ENCODE measurements around the gene KDM4C. TPM values are rescaled to one million over a fixed set of nuclear protein-coding genes. Genes with fewer than 3 reads are reported as not detected.
A peak's percentile ranks its signal among the peaks of the same experiment; 100 is the strongest.
"Not testable (repeated sequence)": the region's sequence is repeated elsewhere in the genome, so short reads cannot be mapped to it uniquely, and the experiment has no call there.

Gene KDM4C
- total RNA-seq, 1 experiment from 2014 or later = 11.9 TPM

DNA sequence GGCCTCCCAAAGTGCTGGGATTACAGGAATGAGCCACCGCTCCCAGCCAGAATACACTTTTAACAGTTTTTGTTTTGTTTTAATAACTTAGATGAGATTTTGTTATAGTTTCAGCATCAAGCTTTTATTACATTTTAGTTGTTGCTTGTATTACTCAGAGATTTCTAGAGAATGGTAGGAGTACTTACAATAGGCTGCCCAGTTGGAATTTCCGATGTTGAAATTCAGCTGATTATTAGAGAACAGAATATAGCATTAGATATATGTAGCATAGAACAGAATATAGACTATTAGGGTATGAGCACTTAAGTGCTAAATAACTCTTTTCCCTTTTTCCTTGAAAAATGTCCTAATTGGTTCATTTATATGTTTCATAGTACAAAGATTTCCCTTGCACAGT lies 6.2 kb downstream of the KDM4C start:
- DNase-seq (ENCODE audit: low spot score) = no peak

DNA sequence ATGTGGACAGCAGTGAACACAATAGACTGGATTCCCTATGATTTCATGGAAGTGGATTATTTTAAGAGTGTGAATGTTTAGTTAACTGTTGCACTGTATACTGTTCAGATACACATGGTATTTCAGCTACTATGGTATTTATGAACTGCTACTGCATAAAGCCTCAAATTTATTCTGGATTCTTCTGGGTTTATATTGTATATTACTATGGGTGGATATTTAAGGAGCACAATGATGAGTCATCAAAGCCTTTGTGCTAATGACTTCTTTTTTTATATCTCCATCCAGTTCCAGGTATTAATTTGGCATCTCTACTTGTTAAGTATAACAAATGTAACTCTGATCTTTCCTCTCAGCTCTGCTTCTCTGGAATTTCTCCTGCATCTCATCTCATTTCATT lies 6.8 kb downstream of the KDM4C start:
- no peak for DNase-seq (ENCODE audit: low spot score)

DNA sequence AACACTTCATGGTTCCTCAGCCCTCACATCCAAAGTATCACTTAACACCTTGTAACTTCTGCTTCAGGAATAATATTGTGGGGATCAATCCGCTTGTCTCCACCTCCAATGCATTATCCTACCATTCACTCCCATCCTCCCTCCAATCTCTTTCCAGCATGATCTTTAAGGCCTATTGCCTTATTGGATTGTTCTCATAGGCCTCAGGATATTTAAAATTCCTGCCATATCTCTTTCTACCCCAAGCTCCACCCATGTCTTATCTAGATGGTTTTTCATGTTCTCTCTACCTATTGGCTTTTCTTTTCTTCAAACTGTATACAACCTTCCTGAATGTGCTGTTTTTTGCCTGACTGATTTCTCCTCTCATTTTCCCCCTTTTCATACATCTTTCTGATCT lies 7.2 kb downstream of the KDM4C start:
- DNase-seq (ENCODE audit: low spot score) = no peak

DNA sequence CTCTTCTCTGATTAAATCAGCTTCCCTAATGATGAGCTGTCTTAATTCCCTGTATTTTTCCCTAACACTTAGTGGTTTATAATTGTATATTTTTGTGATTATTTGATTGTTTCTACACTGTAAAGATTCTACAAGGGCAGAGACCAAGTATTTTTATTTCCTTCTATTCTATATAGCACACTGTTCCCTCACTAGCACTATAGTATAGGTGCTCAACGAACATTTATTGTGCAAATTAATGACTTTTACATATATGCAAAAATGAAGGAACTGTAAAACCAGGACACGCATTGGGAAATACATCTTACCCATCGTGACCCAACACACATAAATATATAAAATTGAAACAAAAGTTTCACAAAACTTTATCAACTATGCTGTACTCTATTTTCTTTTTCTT lies 7.6 kb downstream of the KDM4C start:
- DNase-seq (ENCODE audit: low spot score) = no peak

DNA sequence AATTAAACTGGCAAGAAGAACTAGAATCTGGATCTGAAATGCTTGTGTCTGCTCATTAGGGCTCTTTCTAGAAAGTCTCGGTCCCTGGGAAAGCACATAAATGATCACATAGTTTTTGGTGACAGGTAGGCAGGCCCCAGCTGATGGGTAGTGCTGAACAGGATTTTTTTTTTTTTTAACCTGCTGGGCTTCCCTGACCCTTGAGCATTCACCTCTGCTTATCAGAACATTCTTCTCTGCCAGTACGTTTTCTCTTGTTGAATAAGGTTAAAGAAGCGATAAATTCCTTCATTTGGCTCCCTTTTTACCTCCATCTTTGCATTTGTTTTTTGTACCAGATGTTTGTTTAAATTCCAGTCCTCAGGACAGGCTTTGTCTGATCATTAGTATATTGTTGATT lies 8.8 kb downstream of the KDM4C start:
- no peak for DNase-seq (ENCODE audit: low spot score)

DNA sequence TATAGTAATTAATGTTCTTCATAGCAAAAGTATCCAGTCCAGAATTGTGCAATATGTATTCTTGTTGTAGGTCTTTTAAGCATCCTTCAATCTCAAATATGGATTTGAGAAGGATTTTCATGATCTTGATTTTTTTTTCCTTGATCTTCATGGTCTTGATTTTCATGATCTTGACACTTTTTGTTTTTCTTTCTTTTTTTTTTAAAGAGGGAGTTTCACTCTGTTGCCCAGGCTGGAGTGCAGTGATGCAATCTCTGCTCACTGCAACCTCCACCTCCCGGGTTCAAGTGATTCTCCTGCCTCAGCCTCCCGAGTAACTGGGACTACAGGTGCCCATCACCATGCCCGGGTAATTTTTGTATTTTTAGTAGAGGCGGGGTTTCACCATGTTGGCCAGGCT lies 10.8 kb downstream of the KDM4C start:
- not testable (repeated sequence) for DNase-seq (ENCODE audit: low spot score)

DNA sequence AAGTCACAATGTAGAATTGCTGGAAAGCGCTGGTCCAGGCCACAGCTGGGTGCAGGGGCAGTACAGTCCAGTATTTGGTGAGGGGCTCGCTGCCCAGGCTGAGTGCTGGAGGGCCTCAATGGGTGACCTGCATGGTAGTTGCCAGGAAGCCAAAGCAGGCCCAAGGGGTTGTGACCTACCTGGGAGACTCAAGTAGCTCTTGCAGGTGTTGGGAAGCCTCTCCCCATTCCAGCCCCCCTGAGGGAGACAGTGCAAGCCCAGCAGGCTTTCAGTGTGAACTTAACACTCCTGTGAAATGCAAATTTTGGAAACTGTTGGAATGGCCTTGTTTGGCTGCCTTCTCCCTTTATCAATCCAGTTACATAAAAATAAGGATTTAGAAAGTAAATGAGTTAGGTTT lies 13.9 kb downstream of the KDM4C start:
- no peak for DNase-seq (ENCODE audit: low spot score)

DNA sequence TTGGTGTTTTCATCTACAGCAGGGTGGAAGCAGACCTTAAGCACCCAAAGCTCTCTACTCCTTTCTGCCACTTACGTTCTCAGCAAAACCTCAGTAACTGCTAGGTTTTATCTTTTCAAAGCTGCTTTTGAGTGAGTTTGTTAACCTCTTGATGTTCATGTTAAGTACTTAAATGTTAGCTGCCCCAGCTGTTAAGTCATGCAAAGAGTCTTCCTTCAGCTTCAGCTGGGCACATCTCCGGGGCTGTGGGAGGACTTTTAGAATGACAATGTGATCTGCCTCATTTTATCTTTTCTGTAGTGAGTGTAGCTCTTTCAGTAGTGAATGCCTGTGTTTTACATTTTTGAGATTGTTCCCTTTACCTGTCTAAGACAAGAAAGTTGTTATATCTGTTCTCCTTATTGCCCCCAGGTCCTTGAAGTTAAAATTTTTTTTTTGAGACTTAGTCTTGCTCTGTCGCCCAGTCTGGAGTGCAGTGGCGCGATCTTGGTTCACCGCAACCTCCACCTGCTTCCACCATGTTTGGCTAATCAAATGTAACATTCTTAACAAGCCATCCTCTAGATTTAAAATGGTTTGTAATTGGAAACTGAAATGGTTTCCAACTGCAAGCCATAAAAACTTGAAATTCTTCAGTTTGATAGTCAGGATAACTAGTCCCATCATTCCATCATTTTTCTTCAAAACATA lies 19.6 kb downstream of the KDM4C start:
- DNase-seq (ENCODE audit: low spot score) = no peak

DNA sequence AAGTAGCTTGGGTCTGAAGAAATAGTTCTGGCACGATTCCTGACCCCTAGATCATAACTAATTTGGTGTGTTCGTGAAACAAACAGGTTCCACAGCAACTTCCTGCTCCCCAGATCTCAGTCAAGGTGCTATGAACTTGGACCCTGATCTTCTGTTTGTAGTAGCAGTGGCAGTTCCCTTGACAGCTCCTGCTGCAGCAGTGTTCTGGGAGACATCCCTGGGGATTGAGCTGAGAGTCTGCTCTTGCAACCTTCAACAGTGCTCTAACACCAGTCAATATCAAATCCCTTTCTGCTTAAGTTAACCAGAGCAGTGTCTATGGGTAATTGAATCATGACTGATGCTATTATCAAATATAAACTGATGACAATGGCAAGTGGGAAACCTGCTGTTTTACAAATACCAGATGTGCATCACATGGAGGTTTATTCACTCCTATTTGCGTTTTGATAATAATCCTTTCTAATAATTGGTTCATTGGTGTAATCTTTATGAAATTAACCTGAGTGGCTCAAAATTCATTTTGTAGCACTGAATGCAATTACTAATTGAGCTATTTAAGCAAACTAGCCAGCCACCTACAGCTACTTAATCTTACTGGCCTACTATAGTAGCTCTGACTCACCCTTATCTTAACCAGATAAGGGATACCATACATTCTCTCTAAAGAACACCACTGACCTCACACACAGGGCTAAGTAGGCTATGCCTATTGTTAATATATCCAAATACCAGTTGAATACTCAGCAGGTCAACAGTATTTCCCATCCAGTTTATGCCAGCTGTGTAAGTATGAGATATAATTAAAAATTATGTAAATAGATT lies 21.9 kb downstream of the KDM4C start:
- peak; percentile 76 for DNase-seq (ENCODE audit: low spot score)

DNA sequence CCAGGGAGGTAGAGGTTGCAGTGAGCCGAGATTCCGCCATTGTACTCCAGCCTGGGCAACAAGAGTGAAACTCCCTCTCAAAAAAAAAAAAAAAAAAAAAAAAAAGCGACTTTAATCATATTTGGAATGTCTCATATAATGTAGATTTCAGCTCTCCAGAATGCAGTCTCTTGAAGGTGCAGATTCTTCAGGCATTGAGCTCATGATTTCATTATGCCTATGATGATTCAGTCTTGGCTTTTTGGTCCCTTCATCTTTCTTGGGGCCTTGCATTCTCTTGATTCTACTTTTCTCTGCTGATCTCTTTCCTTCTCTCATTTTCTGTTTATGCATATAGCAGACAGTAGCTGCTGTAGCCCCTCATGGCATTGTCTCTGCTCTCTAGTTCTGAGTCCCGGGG lies 22.9 kb downstream of the KDM4C start:
- DNase-seq (ENCODE audit: low spot score) = peak; percentile 2

DNA sequence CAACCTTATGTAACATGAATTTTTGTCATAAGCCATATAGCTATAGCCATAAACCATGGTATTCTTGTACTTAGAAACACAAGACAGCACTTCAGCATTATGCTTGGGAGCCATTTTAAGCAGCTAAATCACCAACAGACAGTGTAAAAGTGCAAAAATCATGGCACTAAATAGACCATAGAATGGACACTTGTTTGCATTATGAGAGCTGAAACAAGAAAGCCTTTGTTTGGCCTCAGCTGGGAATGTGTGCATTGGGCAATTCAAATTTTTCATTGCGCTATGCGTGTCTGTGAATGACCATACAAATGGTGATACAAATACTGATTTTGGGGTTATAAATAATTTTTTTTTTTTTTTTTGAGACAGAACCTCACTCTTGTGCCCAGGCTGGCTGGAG lies 23.7 kb downstream of the KDM4C start:
- no peak for DNase-seq (ENCODE audit: low spot score)

DNA sequence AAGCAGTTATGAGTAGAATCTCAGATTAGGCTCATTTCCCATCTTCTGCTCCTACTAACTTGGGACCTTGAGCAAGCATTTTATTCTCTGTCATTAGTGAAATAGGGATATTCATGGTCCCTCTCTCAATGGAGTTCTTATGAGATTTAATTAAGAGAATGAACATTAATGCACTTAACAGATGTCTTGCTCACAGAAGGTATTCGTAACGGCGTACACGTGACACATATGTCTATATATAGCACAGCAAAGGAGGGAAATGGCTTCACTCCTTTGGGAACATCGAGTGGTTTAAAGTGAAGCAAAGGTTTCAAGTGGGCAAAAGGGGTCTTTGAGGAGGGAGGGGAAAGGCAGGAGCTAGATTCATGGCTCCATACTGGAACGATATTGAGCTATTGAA lies 24.6 kb downstream of the KDM4C start:
- no peak for DNase-seq (ENCODE audit: low spot score)

DNA sequence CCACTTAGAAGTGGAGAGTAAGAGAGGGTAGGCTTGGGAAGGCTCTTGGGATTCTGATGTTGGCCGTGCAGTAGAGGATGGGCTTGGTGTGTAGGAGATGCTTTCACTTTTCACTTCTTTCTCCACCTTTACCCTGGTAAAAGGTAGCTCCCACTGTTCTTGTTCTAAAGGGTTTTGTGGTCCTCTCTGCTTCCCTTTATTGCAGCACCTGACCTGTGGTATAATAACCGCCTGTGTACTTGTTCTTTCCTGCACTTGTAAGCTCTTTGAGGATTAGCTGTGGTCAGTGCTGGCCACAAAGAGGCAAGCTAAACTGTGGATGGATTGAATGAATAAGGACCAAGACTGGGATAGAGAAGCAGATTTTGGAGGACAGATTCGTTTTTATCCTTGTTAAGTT lies 25.2 kb downstream of the KDM4C start:
- no peak for DNase-seq (ENCODE audit: low spot score)

DNA sequence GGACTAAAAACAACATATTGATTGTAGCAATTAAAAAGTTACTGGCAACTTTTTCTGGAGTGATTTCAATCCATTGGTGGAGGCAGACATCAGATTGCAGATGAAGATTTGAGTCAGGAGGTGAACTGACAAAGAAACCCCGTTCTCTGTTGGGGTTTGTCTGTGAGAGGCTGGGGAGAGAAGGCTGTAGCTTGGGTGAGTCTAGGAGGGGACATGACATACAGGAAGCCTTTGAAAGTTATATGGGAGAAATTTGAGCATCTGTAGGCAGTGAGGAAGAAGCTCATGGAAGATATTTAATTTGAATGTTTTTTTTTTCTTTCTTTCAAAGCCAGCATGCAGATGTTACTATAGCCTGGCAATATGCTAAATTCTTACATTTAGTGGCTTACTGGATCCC lies 26.0 kb downstream of the KDM4C start:
- DNase-seq (ENCODE audit: low spot score) = no peak

DNA sequence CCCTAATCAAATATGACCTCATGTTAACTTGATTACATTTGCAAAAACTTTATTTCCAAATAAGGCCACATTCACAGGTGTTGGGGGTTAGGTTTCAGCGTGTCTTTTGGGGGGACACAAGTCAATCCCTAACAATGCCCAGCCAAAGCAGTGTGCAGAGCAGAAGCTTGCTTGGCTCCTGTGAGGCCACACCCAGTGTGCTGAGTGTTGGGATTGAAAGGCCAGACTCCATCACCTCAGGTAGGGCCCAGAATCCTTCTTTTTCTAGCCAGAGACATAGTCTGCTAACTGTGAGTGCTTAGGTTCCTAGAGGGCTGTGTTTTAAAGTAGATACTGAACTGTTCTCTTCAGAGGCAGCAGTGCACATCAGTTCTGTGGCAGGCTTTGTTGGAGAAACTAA lies 27.9 kb downstream of the KDM4C start:
- no peak for DNase-seq (ENCODE audit: low spot score)

DNA sequence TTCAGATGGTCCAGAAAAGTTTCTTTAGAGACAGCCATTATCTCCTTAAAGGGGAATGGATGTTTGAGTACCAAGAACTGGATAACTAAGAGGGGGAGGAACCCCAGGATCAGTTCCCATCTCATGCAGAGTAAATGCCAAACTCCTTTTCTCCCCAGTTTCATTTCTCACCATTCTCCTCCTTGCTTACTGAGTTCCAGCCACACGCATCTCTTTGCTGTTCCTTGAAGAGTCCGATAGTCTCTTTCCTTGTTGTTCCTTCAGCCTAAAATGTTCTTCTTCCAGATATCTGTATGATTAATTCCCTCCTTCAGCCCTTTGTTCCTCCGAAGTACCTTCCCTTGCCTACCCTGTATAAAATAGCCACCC lies 30.0 kb downstream of the KDM4C start:
- DNase-seq (ENCODE audit: low spot score) = no peak

DNA sequence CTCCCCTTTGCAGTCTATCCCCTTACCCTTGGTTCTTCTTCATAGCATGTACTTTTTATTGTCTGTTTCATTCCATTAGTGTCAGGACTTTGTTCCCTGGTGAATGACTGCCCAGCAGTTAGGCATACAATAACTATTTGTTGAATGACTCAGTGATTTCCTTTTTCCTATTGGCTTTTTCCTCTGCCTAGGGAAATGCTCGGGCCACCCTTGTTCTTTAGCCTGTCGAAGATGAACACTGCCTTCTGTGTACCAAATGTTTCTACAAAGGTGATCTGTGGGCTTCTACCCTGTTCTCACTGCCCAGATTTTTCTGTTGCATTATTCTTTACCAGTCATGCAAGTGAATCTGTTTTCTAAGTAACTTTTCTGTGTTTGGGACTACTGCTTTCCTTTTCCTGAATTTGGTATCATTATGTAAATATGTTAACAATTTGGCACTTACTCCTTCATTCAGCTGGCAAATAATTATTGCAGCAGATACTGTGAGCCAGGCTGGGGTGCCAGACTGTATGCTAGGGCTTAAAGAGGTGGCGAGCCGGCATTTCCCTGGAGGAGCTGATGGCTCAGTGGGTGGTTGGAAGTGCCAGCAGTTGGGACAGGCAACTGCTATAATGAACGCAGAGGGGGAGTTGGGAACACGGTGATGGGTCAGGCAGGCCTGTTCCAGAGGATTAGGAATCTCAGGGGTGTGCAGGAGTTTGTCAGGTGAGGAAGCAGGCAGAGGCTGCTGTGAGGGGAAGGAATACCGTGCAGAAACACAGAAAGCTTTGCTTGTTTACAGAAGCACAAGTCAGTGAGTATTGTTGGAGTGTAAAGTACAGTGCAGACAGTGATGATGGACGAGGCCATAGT lies 30.6 kb downstream of the KDM4C start:
- peak; percentile 57 for DNase-seq (ENCODE audit: low spot score)

DNA sequence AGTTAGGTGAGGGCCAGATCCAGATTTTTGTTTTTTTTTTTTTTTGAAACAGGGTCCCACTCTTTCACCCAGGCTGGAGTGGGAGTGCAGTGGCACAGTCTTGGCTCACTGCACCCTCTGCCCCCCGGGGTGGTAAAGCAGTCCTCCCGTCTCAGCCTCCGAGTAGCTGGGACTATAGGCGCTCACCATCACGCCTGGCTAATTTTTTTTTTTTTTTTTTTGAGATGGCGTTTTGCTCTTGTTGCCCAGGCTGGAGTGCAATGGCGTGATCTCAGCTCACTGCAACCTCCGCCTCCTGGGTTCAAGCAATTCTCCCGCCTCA lies 31.2 kb downstream of the KDM4C start:
- DNase-seq (ENCODE audit: low spot score) = not testable (repeated sequence)

DNA sequence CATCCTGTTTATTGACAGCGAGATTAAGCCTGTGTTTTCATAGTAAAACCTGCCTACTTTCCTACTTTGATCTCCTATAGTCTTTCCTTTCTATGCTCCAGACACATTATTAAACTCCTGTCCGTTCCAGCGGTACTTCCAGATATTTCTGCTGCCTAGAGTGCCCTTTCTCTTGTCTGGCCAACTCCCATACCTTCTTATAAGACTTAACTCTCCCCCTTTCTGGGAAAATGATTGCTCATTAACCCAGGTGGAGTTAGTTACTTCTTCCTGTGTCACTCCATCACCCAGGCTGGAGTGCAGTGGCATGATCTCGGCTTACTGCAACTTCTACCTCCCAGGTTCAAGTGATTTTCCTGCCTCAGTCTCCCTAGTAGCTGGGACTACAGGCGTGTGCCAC lies 33.1 kb downstream of the KDM4C start:
- no peak for DNase-seq (ENCODE audit: low spot score)

DNA sequence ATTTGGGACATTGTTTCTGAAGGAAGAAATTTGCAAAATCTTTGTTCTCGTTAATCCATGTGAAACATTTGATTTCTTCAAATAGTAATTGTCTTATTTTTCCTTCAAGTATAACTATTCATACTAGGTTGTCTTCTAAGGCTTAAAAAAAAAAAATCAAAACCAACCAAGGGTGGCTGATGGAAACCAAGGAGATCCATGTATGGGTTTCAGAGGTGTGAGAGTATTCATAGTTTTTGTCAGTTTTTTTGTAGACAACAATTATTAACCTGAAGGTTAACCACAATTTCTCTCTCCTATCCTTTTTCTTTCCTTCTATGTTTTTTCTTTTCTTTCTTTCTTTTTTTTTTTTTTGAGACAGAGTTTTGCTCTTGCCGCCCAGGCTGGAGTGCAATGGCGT lies 35.4 kb downstream of the KDM4C start:
- no peak for DNase-seq (ENCODE audit: low spot score)

DNA sequence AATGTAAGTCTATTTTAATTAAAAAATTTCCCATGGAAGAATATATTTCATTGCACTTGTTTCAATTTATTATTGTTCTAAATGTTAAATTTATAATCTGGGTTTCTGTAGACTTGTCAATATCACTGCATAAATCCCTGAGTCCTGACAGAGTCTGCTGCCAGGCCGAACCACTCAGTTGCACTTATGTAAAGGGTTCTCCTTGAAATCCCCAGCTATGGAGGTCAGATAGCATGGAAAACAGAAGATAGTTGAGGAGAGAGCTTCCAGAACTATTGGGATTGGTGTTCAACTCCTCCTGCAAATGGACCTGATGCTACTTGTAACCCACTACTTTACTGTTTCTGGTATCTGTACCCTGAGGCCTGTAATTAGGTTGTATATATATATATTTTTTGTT lies 37.2 kb downstream of the KDM4C start:
- no peak for DNase-seq (ENCODE audit: low spot score)

DNA sequence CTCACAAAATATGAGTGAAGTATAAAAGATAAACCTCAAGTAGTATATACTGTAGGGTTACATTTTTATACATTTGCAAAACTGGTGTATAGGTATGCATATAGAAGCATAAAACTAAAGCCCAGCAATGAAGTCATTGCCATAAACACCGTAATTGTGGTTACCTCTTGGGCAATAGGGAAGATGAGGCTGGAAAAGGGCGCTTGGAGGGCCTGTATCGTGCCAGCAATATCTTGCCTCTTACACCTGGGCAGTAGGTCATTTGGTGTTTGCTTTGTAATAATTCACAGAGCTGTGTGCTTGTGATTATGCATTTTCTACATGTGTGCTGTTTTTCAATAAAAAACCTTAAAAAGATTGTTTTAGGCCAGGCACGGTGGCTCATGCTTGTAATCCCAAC lies 45.2 kb downstream of the KDM4C start:
- DNase-seq (ENCODE audit: low spot score) = no peak

DNA sequence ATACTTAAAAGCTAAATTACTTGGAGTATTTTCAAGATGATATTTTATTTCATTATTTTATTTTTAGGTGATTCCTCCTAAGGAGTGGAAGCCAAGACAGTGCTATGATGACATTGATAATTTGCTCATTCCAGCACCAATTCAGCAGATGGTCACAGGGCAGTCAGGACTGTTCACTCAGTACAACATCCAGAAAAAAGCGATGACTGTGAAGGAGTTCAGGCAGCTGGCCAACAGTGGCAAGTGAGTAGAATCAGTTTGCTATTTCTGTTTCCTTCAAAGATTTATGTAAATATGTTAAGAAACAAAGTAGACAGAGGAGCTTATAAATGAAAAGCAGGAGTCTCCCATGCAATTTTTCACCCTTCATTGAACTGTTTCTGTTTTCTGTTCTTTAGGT lies 47.8 kb downstream of the KDM4C start:
- no peak for DNase-seq (ENCODE audit: low spot score)
